SW 1271 (cell line): Measurements from ENCODE around the gene PPIA.
A peak's percentile ranks its signal among the peaks of the same experiment; 100 is the strongest.
"Not testable (repeated sequence)": the region's sequence is repeated elsewhere in the genome, so short reads cannot be mapped to it uniquely, and the experiment has no call there.

Experiments
- DNase-seq, 2 experiments: peaks; one replicate each; lab custom pipeline; 2025; lab: John Stamatoyannopoulos, UW

PPIA gene

GRCh38 chr7:44787762-44788161, 8.7 kb upstream of the PPIA start:
- no peak for DNase-seq

GRCh38 chr7:44789990-44790389, 6.5 kb upstream of the PPIA start:
- no peak for DNase-seq

- no peak for DNase-seq
Observed at GRCh38 chr7:44791278-44792219, 4.9 kb upstream of the PPIA start.

GRCh38 chr7:44793919-44794318, 2.6 kb upstream of the PPIA start:
- no peak for DNase-seq

GRCh38 chr7:44794331-44794730, 2.1 kb upstream of the PPIA start:
- DNase-seq = no peak

GRCh38 chr7:44796034-44796503, 412 bp upstream of the PPIA start:
- DNase-seq = peak in 1 of 2 experiments; percentile 70

GRCh38 chr7:44797329-44798258, 1.1 kb downstream of the PPIA start:
- DNase-seq = peak; percentile 63 to 81

GRCh38 chr7:44798649-44799305, 2.3 kb downstream of the PPIA start:
- no peak for DNase-seq

- DNase-seq = no peak
Observed at GRCh38 chr7:44799939-44800338, 3.5 kb downstream of the PPIA start.

- DNase-seq = no peak
Observed at GRCh38 chr7:44801890-44802289, 5.4 kb downstream of the PPIA start.

- DNase-seq = no peak
Observed at GRCh38 chr7:44802418-44803025, 6.0 kb downstream of the PPIA start.

- not testable (repeated sequence) for DNase-seq
Observed at GRCh38 chr7:44803828-44804519, 7.5 kb downstream of the PPIA start.

GRCh38 chr7:44805950-44806349, 9.5 kb downstream of the PPIA start:
- DNase-seq = no peak

GRCh38 chr7:44808914-44809393, 12.5 kb downstream of the PPIA start:
- no peak for DNase-seq

GRCh38 chr7:44811093-44811492, 14.6 kb downstream of the PPIA start:
- no peak for DNase-seq

GRCh38 chr7:44811571-44811970, 15.1 kb downstream of the PPIA start:
- no peak for DNase-seq

- DNase-seq = no peak
Observed at GRCh38 chr7:44814919-44815318, 18.4 kb downstream of the PPIA start.

- no peak for DNase-seq
Observed at GRCh38 chr7:44819292-44819691, 22.8 kb downstream of the PPIA start.

GRCh38 chr7:44823255-44823781, 26.8 kb downstream of the PPIA start:
- DNase-seq = no peak

- DNase-seq = no peak
Observed at GRCh38 chr7:44824894-44825526, 28.5 kb downstream of the PPIA start.
